ENCODE results near the gene TMA7.

Gene TMA7

DNA sequence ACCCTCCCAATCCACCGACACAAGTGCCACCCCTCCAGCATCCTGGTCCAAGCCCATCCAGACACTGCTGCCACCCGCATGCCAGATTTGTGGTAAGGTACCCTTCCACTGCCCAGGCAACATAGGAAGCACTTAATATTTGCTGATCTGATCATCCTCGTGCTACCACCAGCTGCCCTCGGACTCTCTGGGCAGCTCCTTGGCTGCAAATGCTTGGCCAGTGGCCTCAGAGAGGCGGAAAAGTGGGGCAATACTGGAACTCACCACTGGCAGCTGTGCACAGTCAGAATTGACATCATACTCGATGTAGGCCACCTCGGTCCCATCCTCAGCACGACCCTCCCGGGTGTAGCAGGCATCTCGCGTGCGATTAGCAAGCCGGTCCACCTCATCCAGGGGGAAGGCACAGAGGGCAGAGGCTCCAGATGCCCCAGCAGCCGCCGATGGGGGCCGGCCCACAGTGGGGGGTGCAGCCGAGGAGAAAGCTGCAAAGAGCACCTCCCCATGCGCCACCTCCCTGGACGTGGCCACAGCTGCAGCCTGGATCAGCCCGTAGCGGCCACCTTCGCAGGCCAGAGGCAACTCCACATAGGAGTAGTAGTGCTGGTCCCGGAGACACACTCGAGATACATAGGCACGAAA is 16.7 kb upstream of the TMA7 start:
- no peak for DNase-seq (ENCODE audit: low read depth in 2 of 2)

DNA sequence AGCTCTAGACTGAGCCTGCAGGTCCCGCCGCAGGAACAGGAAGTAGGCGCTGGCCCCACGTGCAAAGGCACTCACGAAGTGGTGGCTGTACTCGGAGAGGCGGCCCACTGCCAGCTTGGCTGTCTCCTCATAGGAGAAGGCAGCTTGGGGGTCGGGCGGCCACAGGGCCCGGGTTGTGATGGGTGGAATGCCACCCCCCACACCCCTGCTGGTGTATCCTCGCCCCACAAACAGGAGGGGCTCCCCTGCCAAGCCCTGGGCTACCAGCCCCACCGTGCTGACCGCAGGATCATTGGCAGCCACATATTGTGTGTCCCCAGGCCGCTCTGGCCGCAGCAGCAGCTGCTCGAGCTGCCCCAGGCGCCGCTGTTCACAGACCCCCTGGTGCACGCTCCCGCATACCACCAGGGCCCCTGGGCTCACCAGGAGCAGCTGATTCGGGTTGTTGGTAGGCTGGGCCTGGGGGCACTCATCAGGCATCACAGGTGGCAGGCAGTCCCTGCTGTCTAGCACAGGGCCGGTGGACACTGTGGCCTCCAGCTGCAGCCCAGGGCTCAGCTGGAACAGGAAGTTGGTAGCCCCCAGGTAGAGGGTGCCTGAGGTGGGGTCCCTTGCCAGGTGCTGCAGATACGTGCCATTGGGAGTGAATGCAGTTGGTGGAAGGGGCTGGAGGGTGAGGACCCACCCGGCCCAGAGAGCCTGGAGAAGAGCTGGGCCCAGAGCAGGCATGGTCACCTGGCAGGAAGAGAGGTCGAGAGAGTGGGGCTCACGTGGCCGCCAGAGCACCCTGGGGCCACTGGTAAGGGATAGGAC is 16.0 kb upstream of the TMA7 start:
- no peak for DNase-seq (ENCODE audit: low read depth in 2 of 2)

DNA sequence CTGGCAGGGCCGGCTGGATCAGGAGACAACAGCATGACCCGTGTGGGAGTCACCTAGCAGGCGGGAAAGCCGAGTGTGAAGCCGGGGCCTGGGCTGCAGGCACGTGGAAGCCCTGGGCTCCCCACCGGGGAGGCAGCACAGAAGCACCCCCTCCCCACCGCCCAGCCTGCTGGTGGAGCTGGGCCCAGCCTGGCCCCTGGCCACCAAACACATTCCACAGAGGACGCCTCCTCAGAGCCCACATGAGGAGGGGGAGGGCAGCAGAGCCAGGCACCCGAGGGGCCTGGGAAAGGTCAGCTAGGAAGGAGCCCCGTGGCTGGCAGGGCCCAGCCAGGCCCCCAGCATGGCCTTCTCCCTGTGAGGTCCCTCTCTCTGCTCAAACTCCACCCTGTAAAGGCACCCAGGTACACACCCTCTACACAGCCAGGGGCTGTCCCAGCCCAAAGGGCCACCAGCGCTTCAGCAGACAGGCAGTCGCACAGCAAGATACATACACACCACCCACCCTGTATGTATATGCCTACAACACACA is 14.7 kb upstream of the TMA7 start:
- DNase-seq (ENCODE audit: low read depth in 2 of 2): no peak

DNA sequence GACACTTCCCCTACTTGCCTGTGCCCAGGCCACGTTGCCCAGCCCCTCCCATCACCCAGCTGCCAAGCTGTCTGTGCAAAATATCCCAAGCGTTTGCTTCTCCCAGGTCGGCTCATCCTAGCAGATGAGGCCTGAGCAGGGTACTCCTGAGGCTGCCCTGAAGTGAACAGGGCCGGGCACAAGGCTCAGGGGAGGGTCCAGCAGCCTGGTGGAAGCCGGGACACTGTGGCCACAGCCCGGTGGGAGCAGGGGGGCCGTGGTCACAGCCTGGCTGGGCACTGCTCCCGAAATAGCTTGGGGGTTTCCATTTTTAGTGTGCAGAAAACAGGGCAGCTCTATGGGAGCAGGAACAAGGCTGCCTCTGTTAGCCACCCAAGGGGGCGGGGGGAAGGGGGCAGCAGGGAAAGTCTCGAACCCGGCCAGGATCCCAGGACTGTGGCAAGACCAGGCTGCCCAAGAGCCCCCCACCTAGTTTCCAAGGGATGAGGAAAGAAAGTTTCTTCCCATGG is 13.6 kb upstream of the TMA7 start:
- DNase-seq (ENCODE audit: low read depth in 2 of 2): no peak

DNA sequence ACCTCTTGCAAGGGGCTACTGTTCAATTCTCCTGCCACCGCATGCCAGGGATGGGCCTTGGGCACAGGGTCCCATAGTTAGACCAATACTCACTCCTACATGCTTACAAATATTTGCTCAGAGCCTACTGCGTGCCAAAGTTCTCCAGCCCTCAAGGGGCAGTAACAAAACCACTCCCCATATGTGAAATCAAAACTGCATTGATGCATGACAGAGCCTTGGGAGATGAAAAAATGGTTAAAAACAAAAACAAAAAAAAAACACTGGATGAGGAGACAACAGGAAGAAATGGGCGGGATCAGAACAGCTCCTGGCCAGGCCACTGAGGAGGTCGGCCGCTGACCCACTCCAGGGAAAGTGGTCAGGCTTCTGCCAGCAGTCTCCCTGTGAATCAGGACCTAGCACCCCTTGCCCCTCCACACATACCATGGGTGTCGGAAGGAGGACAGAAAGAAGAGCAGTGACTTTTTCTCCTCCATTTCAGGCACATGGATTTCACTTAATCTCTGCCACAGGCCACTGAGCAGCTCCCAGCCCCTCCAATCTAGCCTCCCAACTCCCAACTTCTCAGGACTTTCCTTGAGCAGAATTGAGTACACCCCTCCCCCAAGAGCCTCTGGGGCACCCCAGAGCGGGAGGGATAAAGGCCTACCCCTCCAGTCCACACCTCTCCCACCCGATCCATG is 13.0 kb upstream of the TMA7 start:
- DNase-seq (ENCODE audit: low read depth in 2 of 2): no peak

DNA sequence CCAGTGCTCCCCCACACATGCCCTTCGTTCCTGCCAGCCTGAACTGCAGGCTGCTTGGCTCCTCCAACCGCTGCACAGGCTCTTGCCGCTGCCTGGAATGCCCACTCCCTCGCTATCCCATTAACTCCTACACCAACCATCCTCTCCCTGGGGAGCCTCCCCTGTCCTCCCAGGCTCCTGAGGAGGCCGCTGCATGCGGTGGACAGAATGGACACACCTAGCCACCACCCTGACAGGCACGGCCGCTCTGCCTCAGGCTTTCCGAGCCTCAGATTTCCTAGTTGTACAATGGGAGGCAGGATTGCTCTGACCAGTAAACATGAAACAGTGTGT is 12.5 kb upstream of the TMA7 start:
- no peak for DNase-seq (ENCODE audit: low read depth in 2 of 2)

DNA sequence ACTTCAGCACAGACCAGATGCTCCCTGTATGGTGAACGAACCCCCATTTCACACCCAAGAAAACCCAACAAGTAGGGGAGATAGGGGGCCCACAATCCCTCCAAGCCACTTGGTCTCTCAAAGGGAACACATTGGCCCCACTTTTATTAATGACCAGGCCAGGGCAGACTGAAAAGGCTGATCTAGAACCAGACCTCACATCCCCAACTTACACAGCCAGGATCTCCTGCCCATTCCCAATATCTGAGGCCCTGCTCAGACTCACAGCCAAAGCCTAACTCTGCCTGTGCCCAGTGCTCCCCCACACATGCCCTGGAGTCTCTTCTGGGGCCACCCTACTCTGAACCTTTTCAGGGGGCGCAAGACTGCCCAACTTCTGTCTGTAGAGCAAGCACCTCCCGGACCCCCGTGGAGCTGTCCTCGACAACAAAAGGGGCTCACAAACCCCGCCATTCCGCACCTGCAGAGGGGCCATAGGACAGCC is 11.9 kb upstream of the TMA7 start:
- no peak for DNase-seq (ENCODE audit: low read depth in 2 of 2)

DNA sequence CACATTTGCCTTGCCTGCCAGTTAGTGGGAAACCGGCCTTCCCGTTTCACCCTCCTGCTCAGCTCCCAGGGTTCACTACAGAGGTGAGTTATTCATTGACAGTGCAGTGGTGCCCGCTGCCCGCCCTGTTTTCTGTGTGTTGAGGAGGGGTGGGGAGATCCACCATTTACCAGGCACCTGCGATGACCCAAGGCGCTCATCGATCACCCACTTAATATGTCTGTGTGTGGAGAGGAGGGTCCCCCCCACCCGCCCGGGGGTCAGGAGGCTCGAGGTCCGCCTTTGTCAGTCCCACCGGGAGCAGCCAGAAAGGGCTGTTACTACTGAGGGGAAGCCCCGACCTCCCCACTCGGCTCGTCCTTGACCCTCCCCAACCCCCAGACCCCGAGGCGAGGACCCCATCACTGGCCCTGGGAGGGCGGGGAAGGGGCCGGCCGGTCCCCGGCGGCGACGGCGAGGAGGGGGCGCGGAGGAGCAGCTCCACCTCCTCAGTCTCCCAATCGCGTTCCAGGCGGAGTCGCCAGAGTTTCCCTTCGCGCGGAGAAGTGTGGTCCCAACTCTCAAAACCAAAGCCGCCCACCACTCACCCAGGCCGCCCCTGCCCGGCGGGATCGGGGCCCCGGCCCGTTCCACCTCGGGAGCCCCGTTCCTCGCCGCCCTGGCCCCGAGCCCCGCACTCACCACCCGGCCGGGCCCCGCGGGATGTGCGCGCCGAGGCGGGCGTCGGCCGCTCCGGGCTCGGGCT is 11.3 kb upstream of the TMA7 start:
- no peak for DNase-seq (ENCODE audit: low read depth in 2 of 2)

DNA sequence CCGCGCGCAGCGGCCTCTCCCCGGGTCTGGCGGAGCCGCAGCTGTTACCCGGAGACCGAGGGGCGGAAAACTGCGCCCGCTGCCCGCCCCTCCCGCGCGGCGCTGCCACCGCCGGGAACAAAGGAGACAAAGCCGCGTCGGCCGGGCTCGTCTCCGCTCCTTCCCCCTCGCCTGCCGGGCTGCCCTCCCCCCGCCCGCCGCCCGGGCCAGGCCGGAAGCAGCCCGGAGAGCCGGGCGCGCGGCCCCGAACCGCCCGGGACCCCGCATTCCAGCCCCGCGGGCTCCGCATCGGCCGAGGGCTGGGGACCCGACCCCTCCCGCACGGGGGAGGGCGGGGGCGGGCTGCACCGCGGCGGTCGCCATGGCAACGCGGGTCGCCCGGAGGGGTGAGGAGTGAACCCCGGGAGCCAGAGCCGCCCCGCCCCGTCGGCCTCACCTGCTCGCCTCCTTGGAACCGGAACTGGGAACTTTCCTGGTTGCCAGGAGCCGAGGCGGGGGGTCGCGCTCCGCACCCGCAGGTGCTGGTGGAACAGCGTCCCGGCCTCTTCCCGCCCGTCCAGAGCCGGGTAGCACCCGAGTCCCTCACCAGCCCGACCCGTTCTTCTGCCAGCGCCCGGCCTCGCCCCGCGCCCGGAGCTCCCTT is 10.6 kb upstream of the TMA7 start:
- peak in 1 of 2 experiments; percentile 43 for DNase-seq (ENCODE audit: low read depth in 2 of 2)

DNA sequence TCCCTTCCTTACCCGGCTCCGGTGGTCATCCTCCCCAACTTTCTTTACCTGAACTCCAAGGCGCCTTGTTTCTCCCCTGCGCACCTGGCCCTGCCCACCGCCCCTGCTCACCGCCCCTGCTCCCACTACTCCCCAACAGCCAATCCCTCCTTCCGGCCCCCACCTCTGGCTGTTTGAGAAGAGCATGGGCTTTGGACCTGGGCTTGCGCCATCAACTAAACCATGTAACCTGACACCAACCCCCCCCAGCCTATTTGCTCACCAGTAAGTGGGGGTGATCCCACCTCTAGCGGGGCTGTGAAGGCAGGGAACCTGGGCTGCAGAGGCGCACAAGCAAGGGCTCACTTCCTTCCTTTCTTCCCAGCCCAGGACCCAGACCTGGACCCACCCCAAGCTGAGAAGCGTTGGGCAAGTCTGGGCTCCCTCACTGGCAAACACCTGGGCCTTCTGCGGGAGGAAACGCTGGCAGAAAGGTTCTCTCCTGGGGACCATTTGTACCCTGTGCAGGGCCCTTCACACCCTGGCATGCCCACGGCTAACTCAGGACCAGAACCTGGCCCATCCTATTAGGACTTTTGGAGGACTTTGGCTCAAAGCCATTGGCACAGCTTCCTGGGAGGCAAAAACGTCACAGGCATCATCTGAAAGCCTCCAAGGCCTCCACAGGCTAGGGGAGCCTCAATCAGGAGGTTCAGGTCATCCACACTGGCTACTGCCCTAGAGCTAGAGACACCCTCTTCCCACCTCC is 9.9 kb upstream of the TMA7 start, which contains the start of gene PLXNB1:
TSS of gene PLXNB1 (minus strand) at position 127 of the 748 bp plus-strand sequence. CDS start 5,475 bp downstream, outside the sequence.
- no peak for DNase-seq (ENCODE audit: low read depth in 2 of 2)

DNA sequence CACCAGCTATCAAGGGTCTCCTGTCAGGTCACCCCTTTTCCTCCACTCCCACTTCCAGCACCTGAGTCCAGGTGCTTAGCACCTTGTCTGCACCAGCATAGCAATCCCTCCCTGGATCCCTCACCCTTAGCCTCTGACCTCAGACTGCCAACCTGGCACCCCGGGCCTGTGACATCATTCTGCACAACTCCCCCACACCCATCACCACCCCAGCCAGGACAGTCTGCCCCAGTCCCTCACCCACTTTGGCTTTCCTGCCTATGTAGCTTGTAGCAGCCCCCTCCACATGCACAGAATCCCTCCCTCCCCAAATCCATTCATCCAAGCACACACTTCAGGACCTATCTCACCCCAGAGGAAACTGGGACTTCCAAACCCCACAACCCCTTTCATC is 9.4 kb upstream of the TMA7 start:
- no peak for DNase-seq (ENCODE audit: low read depth in 2 of 2)

DNA sequence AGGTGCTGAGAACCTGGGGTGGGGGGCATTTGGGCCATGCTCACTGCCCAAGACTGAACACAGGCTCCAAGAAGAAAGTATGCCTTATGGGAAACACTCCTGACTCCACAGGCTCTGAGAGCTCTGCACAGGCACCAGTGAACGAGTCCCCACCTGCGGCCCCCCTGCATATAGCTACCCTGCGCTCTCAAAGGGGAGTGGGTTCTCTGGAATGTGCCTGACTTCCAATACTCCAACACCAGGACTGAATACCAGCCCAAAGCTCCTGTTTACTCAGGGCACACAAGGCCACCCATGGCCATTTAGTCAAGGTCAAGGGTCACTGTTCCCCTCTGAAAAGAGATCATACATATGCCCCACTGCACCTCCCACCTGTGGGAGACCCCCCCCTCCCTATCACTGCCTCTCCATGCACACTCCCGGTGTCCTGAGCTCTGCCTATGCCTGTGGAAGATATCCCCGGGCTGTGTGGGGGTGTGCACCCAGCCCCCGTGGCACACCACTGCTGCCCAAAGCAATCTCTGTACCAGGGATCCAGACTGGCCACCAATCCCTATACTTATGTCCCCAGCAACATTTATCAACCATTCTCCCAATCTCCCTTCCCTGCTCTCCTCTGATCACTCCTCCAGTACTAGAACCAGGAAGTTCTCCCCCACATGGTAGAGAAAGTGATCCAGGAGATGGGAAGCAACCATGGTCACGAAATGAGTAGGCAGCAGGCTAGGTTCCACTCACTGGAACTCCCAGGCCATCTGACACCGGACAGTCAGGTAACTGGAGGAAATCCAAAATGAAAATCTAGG is 8.6 kb upstream of the TMA7 start:
- no peak for DNase-seq (ENCODE audit: low read depth in 2 of 2)

DNA sequence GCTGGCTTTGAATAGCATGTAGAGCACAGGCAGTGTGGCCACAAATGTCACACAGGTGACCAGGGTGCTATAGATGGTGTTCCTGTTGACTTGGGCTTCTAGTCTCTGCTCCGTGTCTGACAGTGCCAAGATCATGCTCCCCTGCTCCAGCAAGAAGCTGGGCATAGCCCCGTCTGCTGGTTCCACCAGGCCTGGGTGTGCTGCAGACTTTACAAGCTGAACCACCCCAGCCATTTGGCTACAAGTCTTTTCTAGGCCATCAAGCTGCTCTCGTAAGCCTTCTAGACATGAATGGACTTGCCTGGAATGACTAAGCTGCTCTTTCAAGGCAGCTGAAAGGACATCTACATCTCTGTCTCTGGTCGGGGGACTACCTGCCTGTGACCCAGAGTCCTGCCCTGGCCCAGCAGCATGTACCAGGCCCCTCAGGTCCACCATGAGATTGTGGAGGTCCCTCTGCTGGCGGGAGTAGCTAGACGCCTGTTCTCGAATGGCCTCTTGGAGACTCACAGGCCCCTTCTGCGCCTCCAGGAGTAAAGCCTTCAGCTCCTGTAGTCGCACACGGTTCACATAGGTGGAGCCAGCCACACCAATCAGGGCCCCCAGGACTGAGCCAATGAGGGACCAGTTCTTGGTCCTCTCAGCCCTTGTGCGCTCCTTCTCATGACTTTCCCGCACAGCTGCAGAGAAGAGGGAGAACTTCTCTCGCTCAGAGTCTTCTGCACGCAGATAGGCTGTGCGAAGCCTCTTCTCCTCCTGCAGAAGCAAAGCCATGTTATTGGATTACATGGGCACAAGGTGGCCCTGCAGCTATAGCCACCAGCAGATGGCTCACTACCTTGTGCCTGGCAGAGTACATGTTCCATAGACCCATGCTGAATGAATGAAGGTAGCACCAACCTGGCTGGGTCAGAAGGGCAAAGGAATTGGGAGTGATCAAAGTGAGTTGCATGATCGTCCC is 7.4 kb upstream of the TMA7 start:
- DNase-seq (ENCODE audit: low read depth in 2 of 2): no peak

DNA sequence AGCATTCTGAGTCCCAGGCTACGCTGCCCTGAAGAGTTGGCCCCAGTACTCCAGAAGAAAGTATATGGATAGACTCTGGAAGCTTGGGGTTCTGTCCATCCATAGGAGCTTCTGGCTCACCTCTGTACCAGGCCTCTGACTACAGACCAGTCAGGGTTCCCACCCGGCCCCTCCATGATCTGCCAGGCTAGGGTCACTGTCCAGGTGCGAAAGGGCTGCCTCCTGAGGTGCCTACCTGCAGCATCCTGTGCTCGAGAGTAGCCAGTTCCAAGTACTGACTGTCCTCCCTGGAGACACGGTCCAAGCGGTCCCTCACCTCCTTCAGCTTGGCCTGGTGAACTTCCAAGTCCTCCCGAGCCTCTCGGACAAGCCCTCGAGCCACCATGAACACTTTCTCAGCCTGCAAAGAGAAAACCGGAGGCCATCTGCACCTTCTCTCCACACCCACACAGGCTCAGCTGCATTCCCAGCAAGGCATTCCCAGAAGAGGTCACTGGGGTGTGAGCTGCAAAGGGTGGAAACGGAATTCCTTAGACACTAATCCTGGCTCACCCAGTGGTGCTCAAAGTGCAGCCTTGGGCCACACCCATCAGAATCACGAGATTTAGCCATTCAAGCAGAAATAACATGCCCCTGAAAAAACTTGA is 6.5 kb upstream of the TMA7 start:
- no peak for DNase-seq (ENCODE audit: low read depth in 2 of 2)

DNA sequence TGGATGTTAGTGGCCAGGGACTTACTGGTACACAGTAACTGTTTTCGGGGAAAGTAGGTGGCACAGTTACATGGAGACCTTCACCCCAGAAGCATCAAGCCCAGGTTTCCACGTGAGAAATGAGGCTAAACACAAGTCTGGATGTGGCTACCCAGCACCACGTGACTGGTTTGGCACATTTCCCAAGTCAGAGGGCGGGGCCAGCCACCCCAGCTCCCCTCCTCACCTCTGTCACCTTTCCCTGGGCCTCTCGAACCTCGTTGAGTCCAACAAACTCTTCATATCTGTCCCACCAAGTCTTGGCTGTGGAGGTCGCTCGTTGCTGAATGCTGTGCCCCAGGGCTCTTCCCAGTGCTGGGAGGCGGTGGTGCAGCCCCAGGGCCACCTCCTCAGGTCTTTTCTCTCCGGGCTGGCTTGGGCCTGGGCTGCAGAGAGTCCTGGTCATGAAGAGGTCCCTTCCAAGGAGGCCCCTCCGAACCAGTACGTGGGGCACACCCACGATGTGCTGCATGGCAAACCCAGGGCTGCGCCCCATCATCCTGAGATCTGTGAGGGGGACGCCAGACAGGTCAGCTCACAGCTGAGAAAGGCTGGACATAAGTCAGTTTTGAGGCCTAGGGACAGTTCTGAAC is 5.3 kb upstream of the TMA7 start:
- DNase-seq (ENCODE audit: low read depth in 2 of 2): no peak

DNA sequence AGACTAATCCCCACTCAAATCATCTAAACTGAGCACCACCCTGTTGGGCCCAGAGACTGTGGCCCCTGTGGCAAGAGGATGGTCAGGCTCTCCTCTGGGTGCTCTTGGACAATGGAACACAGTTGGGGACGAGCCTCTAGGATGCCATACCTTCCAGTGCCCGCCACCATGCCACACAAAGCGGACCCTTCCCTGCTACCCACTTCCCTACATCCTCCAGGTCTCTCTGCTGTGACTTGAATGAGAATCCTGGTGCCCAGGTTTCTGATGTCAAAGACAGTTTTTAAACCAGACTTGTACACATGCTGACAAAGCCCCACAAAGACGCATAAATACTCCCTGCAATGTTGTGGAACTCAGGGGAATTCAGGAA is 4.8 kb upstream of the TMA7 start:
- no peak for DNase-seq (ENCODE audit: low read depth in 2 of 2)

DNA sequence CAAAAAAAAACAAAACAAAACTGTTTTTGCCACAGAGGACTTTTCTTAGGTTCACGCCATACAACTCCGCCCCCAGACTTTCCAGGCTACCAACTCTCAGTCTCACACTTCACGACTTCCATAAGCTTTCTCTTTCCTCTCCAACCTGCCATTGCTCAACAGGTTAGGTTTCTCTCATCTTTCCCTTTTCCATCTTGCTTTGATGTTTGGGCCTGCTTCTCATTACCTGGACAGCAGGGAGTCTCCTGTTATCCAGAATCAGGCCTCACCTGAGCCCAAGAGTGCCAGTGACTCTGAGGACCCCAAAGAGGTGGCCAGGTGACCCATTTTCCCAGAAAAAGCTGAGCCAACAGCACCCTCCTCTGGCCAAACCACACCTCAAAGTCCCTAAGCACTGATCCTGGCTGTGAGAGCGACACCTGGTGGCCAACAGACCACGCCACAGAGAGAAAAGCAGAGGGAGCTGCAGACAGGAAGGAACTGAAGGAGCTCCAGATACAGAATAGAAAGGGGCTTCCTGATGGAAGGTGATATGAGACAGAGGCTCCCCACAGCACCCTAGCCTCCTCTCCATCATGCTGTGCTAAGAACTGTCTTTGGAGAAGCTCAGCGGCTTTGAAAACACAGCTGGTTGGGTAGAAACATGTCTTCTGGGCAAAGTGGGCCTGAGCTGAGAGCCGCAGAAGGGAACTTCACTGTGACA is 4.1 kb upstream of the TMA7 start:
- peak; percentile 58 to 79 for DNase-seq (ENCODE audit: low read depth in 2 of 2)
